Stimulated activated naive CD8-positive, alpha-beta T cell treated with anti-CD3 and anti-CD28 coated beads, Interleukin-15, Interleukin-2, amounts not matched to agents 100 U/mL and 50 U/mL, for 24 hours (primary cell): ENCODE measurements around the gene TAAR8.
"Not testable (repeated sequence)": the region's sequence is repeated elsewhere in the genome, so short reads cannot be mapped to it uniquely, and the experiment has no call there.

Source experiments
- ATAC-seq: fragments of 150-1000 bp; cut with Tn5 transposase; one replicate; pipeline ENCODE4 v1.10.0; 2021
- DNase-seq: peaks from one replicate; pipeline ENCODE4 v3.0.0; 2021

Gene TAAR8

GRCh38 chr6:132552372-132552771 is at the start of gene TAAR8:
Gene TAAR8, plus strand, starts transcription at chr6:132552672. Its CDS starts 21 bp downstream, at chr6:132552693.
- no peak for DNase-seq
- ATAC-seq, result no peak

GRCh38 chr6:132504757-132505156 is 47.7 kb upstream of the TAAR8 start:
- DNase-seq (no peak), ATAC-seq (no peak)

GRCh38 chr6:132505158-132505557 is 47.3 kb upstream of the TAAR8 start:
- no peak for DNase-seq
- ATAC-seq, result no peak

GRCh38 chr6:132506461-132506860 is 46.0 kb upstream of the TAAR8 start:
- DNase-seq (no peak), ATAC-seq (no peak)

GRCh38 chr6:132506869-132507808 is 45.3 kb upstream of the TAAR8 start:
- DNase-seq (no peak), ATAC-seq (no peak)

- no peak for ATAC-seq
- DNase-seq, result no peak
These were observed 41.2 kb upstream of the TAAR8 start for GRCh38 chr6:132511210-132511830.

- ATAC-seq, result no peak
- no peak for DNase-seq
These were observed 40.6 kb upstream of the TAAR8 start for GRCh38 chr6:132511831-132512220.

GRCh38 chr6:132512342-132512637 is 40.2 kb upstream of the TAAR8 start:
- DNase-seq (no peak), ATAC-seq (no peak)

- peak; percentile 89 for DNase-seq
These were observed 39.5 kb upstream of the TAAR8 start, which contains the start of gene STX7 for GRCh38 chr6:132512638-132513632. Gene STX7, minus strand, starts transcription at chr6:132513116. Its CDS starts 9,586 bp downstream, at chr6:132503530.

GRCh38 chr6:132513831-132514545 is 38.5 kb upstream of the TAAR8 start:
- ATAC-seq (no peak), DNase-seq (no peak)

More at GRCh38 chr6:132512638-132513632, 39.5 kb upstream of the TAAR8 start, which contains the start of gene STX7:
- peak; percentile 95 for ATAC-seq

- ATAC-seq, result no peak
- no peak for DNase-seq
These were observed 37.1 kb upstream of the TAAR8 start for GRCh38 chr6:132515386-132515785.

GRCh38 chr6:132520953-132521352 is 31.5 kb upstream of the TAAR8 start:
- no peak for DNase-seq
- ATAC-seq, result no peak

GRCh38 chr6:132524646-132525045 is 27.8 kb upstream of the TAAR8 start:
- ATAC-seq (no peak), DNase-seq (no peak)

- DNase-seq (no peak), ATAC-seq (no peak)
These were observed 26.6 kb upstream of the TAAR8 start for GRCh38 chr6:132525866-132526265.

- ATAC-seq, result no peak
- DNase-seq, result no peak
These were observed 26.0 kb upstream of the TAAR8 start for GRCh38 chr6:132526461-132526860.

- ATAC-seq (no peak), DNase-seq (no peak)
These were observed 24.7 kb upstream of the TAAR8 start for GRCh38 chr6:132527791-132528190.

GRCh38 chr6:132530293-132530974 is 22.0 kb upstream of the TAAR8 start:
- ATAC-seq (peak; percentile 63), DNase-seq (peak; percentile 76)

- not testable (repeated sequence) for DNase-seq, ATAC-seq
These were observed 17.9 kb upstream of the TAAR8 start for GRCh38 chr6:132534546-132534945.

GRCh38 chr6:132537145-132537544 is 15.3 kb upstream of the TAAR8 start:
- DNase-seq (no peak), ATAC-seq (no peak)

- ATAC-seq, result no peak
- DNase-seq, result no peak
These were observed 14.5 kb upstream of the TAAR8 start, which contains the start of gene TAAR9 for GRCh38 chr6:132537977-132538376. Gene TAAR9, plus strand, starts transcription at chr6:132538277. Its CDS starts 13 bp downstream, at chr6:132538290.

GRCh38 chr6:132544826-132545225 is 7.6 kb upstream of the TAAR8 start:
- ATAC-seq (no peak), DNase-seq (no peak)
